ENCODE results near the gene ARPC5. TPM values are rescaled to one million over a fixed set of nuclear protein-coding genes. Genes with fewer than 3 reads are reported as not detected.

The ARPC5 gene
- total and polyA plus RNA-seq, 2 donors (not counting 1 experiment from before 2014, with no cell fraction given) = 28.3 to 103 TPM

DNA sequence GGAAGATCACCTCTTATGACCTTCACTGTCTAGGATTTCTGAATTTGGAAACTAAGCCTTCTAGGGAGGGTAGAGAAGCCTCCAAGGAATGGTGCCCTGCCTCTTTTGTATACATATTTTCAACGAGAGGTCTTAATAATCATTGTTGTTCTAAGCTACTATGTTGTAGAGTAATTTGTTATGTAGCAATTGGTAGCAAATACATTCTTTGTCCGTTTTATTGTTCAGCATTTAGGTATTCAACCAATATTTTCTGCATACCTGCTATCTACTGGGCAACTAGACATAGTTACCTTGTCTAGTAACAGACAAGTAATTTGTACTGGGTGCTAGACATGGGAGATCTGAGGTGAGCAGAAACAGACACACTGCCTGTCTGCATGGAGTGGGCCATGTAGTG lies 24.6 kb downstream of the ARPC5 start:
- no peak overlapping the region for H3K4me3 Mint-ChIP-seq
- Histone ChIP-seq H2AFZ (ENCODE audit: insufficient read depth, low read depth, low read length, poor library complexity, severe bottlenecking) (no peak overlapping the region), H3K36me3 (replicated peaks in 1 of 2; ENCODE audit: control extremely low read depth in 1 of 2, control insufficient read depth in 1 of 2, extremely low read depth in 1 of 2, insufficient read depth in 2 of 2, low read length in 1 of 2) (no peaks in the 10 kb centered on the region), H3K4me2 (replicated peaks; ENCODE audit: low read depth, low read length, poor library complexity, severe bottlenecking) (no peak overlapping the region), H3K27me3 (replicated peaks in 1 of 4; ENCODE audit: control extremely low read depth in 1 of 4, control insufficient read depth in 3 of 4, insufficient read depth in 4 of 4, low read length in 3 of 4) (no peaks in the 10 kb centered on the region), H3K9me3 (ENCODE audit: control extremely low read depth in 1 of 3, control insufficient read depth in 2 of 3, insufficient read depth in 1 of 3, low read length in 2 of 3) (no peaks in the 10 kb centered on the region), H3K27ac (ENCODE audit: low read length in 2 of 2) (no peak overlapping the region), H3K4me3 (ENCODE audit: control extremely low read depth in 1 of 5, extremely low read depth in 1 of 5, insufficient read depth in 1 of 5, low read depth in 2 of 5, low read length in 4 of 5) (no peak overlapping the region), H4K20me1 (ENCODE audit: control insufficient read depth, insufficient read depth, low read length, poor library complexity, severe bottlenecking) (no peaks in the 10 kb centered on the region), H3K79me2 (ENCODE audit: control insufficient read depth, insufficient read depth, low read length) (no peaks in the 10 kb centered on the region), H3K9ac (ENCODE audit: low read length) (no peak overlapping the region), H3K4me1 (ENCODE audit: control insufficient read depth in 2 of 2, insufficient read depth in 2 of 2, low read length in 2 of 2) (peaks cover 24 to 28% of the 10 kb centered on the region in 2 donors)
- no peak overlapping the region for H3K27ac Mint-ChIP-seq
- ATAC-seq (ENCODE audit: low read depth) (no peak), DNase-seq (no peak)
- peaks cover 22% of the 10 kb centered on the region for H3K4me1 Mint-ChIP-seq
- WGBS (ENCODE audit: insufficient coverage) = no CpG with 5 or more reads among the region's 2 CpGs
- ChIA-PET POLR2A (no interaction called here), CTCF (no interaction called here)
- TF ChIP-seq, protein P1, sequence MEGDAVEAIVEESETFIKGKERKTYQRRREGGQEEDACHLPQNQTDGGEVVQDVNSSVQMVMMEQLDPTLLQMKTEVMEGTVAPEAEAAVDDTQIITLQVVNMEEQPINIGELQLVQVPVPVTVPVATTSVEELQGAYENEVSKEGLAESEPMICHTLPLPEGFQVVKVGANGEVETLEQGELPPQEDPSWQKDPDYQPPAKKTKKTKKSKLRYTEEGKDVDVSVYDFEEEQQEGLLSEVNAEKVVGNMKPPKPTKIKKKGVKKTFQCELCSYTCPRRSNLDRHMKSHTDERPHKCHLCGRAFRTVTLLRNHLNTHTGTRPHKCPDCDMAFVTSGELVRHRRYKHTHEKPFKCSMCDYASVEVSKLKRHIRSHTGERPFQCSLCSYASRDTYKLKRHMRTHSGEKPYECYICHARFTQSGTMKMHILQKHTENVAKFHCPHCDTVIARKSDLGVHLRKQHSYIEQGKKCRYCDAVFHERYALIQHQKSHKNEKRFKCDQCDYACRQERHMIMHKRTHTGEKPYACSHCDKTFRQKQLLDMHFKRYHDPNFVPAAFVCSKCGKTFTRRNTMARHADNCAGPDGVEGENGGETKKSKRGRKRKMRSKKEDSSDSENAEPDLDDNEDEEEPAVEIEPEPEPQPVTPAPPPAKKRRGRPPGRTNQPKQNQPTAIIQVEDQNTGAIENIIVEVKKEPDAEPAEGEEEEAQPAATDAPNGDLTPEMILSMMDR (IDR thresholded peaks at IDR 0.05) = no peak
- no peak for TF ChIP-seq EZH2 (IDR thresholded peaks at IDR 0.05; ENCODE audit: borderline replicate concordance, insufficient read depth, low read depth, low read length, poor library complexity, severe bottlenecking)
- intact Hi-C loops (cut with micrococcal nuclease) = no loop called here
- H3K9me3 Mint-ChIP-seq (ENCODE audit: insufficient read depth) = no peaks in the 10 kb centered on the region
- peaks cover 6% of the 10 kb centered on the region for H3K27me3 Mint-ChIP-seq

DNA sequence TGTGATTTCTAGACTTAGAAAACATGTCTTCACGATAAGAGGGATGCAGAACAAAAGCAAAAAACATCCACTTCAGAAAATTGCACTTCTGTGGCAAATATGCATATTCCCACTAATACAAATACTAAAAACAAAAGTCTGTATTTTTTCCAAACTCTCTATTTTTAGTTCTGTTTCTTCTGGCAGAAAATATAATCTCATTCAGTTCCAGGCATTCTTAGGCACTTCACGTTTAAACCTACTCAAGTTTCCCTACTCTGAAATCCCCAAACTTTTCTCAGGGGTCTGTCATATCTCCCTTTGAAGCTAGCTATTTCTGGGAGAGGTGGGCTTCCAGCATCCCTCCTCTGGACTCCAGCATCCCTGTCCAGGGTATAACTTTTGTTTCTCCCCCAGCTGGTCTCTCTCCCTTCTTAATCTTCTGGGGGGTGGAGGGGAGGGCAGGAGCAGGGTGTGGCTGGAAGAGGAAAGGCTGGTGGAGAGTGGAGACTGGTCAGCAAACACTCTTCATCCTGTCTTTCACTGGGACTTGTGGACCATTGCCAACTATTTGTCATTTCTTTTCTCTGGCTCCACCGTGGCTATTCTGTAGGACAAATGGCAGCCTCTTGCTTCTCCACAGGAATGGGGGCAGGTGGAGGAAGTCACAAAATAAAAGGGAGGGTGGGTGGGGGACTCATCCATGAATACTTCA lies 25.7 kb downstream of the ARPC5 start:
- intact Hi-C loops (cut with micrococcal nuclease) = no loop called here
- Mint-ChIP-seq H3K27ac (no peak overlapping the region), H3K4me3 (no peak overlapping the region), H3K4me1 (peaks cover 28% of the 10 kb centered on the region), H3K9me3 (ENCODE audit: insufficient read depth) (no peaks in the 10 kb centered on the region), H3K27me3 (peaks cover 6% of the 10 kb centered on the region)
- Histone ChIP-seq H3K4me3 (ENCODE audit: control extremely low read depth in 1 of 5, extremely low read depth in 1 of 5, insufficient read depth in 1 of 5, low read depth in 2 of 5, low read length in 4 of 5) (no peak overlapping the region), H3K4me2 (replicated peaks; ENCODE audit: low read depth, low read length, poor library complexity, severe bottlenecking) (no peak overlapping the region), H3K27ac (ENCODE audit: low read length in 2 of 2) (no peak overlapping the region), H3K4me1 (ENCODE audit: control insufficient read depth in 2 of 2, insufficient read depth in 2 of 2, low read length in 2 of 2) (peaks cover 24 to 31% of the 10 kb centered on the region in 2 donors), H3K9ac (ENCODE audit: low read length) (no peak overlapping the region), H3K79me2 (ENCODE audit: control insufficient read depth, insufficient read depth, low read length) (no peaks in the 10 kb centered on the region), H3K9me3 (ENCODE audit: control extremely low read depth in 1 of 3, control insufficient read depth in 2 of 3, insufficient read depth in 1 of 3, low read length in 2 of 3) (no peaks in the 10 kb centered on the region), H3K27me3 (replicated peaks in 1 of 4; ENCODE audit: control extremely low read depth in 1 of 4, control insufficient read depth in 3 of 4, insufficient read depth in 4 of 4, low read length in 3 of 4) (no peaks in the 10 kb centered on the region), H2AFZ (ENCODE audit: insufficient read depth, low read depth, low read length, poor library complexity, severe bottlenecking) (no peak overlapping the region), H3K36me3 (replicated peaks in 1 of 2; ENCODE audit: control extremely low read depth in 1 of 2, control insufficient read depth in 1 of 2, extremely low read depth in 1 of 2, insufficient read depth in 2 of 2, low read length in 1 of 2) (no peaks in the 10 kb centered on the region), H4K20me1 (ENCODE audit: control insufficient read depth, insufficient read depth, low read length, poor library complexity, severe bottlenecking) (no peaks in the 10 kb centered on the region)
- ChIA-PET POLR2A (interaction anchor here (0.6 kb wide), 1 partner anchor 138 kb away, joined by 5 read pairs; the partner anchor contains the start of gene SMG7), CTCF (interaction anchor here (0.7 to 1.0 kb wide), 4 partner anchors 11 to 31 kb away, joined by 3 read pairs; no protein-coding TSS in a partner anchor)
- ATAC-seq (ENCODE audit: low read depth) (no peak), DNase-seq (no peak)
- WGBS (ENCODE audit: insufficient coverage) = no CpG with 5 or more reads among the region's 3 CpGs
- no peak for TF ChIP-seq EZH2 (IDR thresholded peaks at IDR 0.05; ENCODE audit: borderline replicate concordance, insufficient read depth, low read depth, low read length, poor library complexity, severe bottlenecking)
